Activated B cell treated with CpG ODN at 0.5 μM for 24 hours (primary cell): ENCODE results near the gene ROBO3. TPM values are rescaled to one million over a fixed set of nuclear protein-coding genes. Genes with fewer than 3 reads are reported as not detected.

Experiments used
- ATAC-seq: fragments of 200-7000 bp; cut with Tn5 transposase; one replicate; pipeline ENCODE4 v1.10.0; 2021; ENCODE audit warnings: low read depth, mild to moderate bottlenecking, moderate library complexity
- CTCF ChIA-PET: fragments of 350-600 bp; sonication (Branson Sonifier 250); formaldehyde crosslinking; loops from one replicate; lab custom pipeline; 2021; ENCODE audit warnings: antibody characterized with exemption; lab: Charles Lee
- POLR2A ChIA-PET: fragments of 350-600 bp; sonication (Branson Sonifier 250); formaldehyde crosslinking; loops from one replicate; lab custom pipeline; 2021; ENCODE audit warnings: antibody characterized with exemption; lab: Charles Lee
- DNase-seq: peaks from one replicate; pipeline ENCODE4 v3.0.0; 2022
- H3K27ac Mint-ChIP-seq: one replicate; pipeline ENCODE4 v1.8.0; 2020; ENCODE audit warnings: mixed read lengths
- H3K27me3 Mint-ChIP-seq: one replicate; pipeline ENCODE4 v1.8.0; 2021; ENCODE audit warnings: mixed read lengths
- H3K36me3 Mint-ChIP-seq: one replicate; pipeline ENCODE4 v1.8.0; 2021; ENCODE audit warnings: low read depth, mixed read lengths
- H3K4me1 Mint-ChIP-seq: one replicate; pipeline ENCODE4 v1.8.0; 2021; ENCODE audit warnings: mixed read lengths
- H3K4me3 Mint-ChIP-seq: one replicate; pipeline ENCODE4 v1.8.0; 2020; ENCODE audit warnings: mild to moderate bottlenecking, mixed read lengths
- H3K9me3 Mint-ChIP-seq: one replicate; pipeline ENCODE4 v1.8.0; 2020; ENCODE audit warnings: mixed read lengths
- CTCF ChIP-seq: fragments of 200-600 bp; IDR thresholded peaks from one replicate; pipeline ENCODE4 v1.8.0; 2022; ENCODE audit warnings: antibody characterized with exemption, mild to moderate bottlenecking
- intact Hi-C: fragments of 100-400 bp; cut with micrococcal nuclease; formaldehyde crosslinking; loops from one replicate; pipeline ENCODE4 v1.15.1; 2024
- total RNA-seq: library from RNA; stranded (reverse); gene quantifications from 2 replicates; pipeline ENCODE4 v1.2.3, GENCODE V29; 2022

Gene ROBO3
- total RNA-seq, 1 donor from 2014 or later, result 1.5 TPM

GRCh38 chr11:124898711-124899110 is 33.5 kb downstream of the ROBO3 start:
- no peak overlapping the region for H3K4me3 Mint-ChIP-seq
- ChIA-PET CTCF (interaction anchor here (0.6 kb wide), 1 partner anchor 255 kb away, joined by 3 read pairs; no protein-coding TSS in a partner anchor), POLR2A (no interaction called here)
- H3K27ac Mint-ChIP-seq, result no peak overlapping the region
- no peaks in the 10 kb centered on the region for H3K36me3 Mint-ChIP-seq
- TF ChIP-seq CTCF, result no peak
- H3K4me1 Mint-ChIP-seq, result no peaks in the 10 kb centered on the region
- no peaks in the 10 kb centered on the region for H3K9me3 Mint-ChIP-seq
- peaks cover 24% of the 10 kb centered on the region for H3K27me3 Mint-ChIP-seq
- DNase-seq, result no peak
- ATAC-seq, result no peak
- intact Hi-C loops, result no loop called here

GRCh38 chr11:124899383-124900145 is 34.3 kb downstream of the ROBO3 start:
- H3K4me1 Mint-ChIP-seq, result no peaks in the 10 kb centered on the region
- DNase-seq (no peak), ATAC-seq (no peak)
- no peaks in the 10 kb centered on the region for H3K9me3 Mint-ChIP-seq
- H3K4me3 Mint-ChIP-seq, result no peak overlapping the region
- no peak for TF ChIP-seq CTCF
- no peaks in the 10 kb centered on the region for H3K36me3 Mint-ChIP-seq
- ChIA-PET CTCF (no interaction called here), POLR2A (no interaction called here)
- H3K27ac Mint-ChIP-seq, result no peak overlapping the region
- intact Hi-C loops, result no loop called here
- H3K27me3 Mint-ChIP-seq, result peaks cover 25% of the 10 kb centered on the region

GRCh38 chr11:124900464-124900863 is 35.2 kb downstream of the ROBO3 start:
- intact Hi-C loops, result no loop called here
- ATAC-seq (no peak), DNase-seq (no peak)
- Mint-ChIP-seq H3K4me1 (no peaks in the 10 kb centered on the region), H3K27ac (no peak overlapping the region), H3K9me3 (peaks cover 3% of the 10 kb centered on the region), H3K4me3 (no peak overlapping the region), H3K36me3 (no peaks in the 10 kb centered on the region), H3K27me3 (peaks cover 27% of the 10 kb centered on the region)
- ChIA-PET CTCF (no interaction called here), POLR2A (no interaction called here)
- no peak for TF ChIP-seq CTCF

GRCh38 chr11:124902616-124903015 is 37.4 kb downstream of the ROBO3 start:
- TF ChIP-seq CTCF, result no peak
- no peaks in the 10 kb centered on the region for H3K4me1 Mint-ChIP-seq
- ChIA-PET POLR2A (no interaction called here), CTCF (interaction anchor here (1.1 kb wide), 1 partner anchor 239 kb away, joined by 3 read pairs; no protein-coding TSS in a partner anchor)
- no peak for ATAC-seq
- H3K36me3 Mint-ChIP-seq, result no peaks in the 10 kb centered on the region
- H3K27me3 Mint-ChIP-seq, result peaks cover 30% of the 10 kb centered on the region
- H3K27ac Mint-ChIP-seq, result no peak overlapping the region
- H3K9me3 Mint-ChIP-seq, result peaks cover 5% of the 10 kb centered on the region
- intact Hi-C loops, result no loop called here
- no peak for DNase-seq
- no peak overlapping the region for H3K4me3 Mint-ChIP-seq

GRCh38 chr11:124915541-124916369 is 50.5 kb downstream of the ROBO3 start:
- ATAC-seq, result no peak
- POLR2A ChIA-PET, result no interaction called here

More at GRCh38 chr11:124915541-124916369, 50.5 kb downstream of the ROBO3 start:
- CTCF ChIA-PET, result no interaction called here
- Mint-ChIP-seq H3K36me3 (peaks cover 5% of the 10 kb centered on the region), H3K27ac (no peak overlapping the region), H3K4me1 (peaks cover 3% of the 10 kb centered on the region), H3K4me3 (no peak overlapping the region), H3K27me3 (peaks cover 33% of the 10 kb centered on the region), H3K9me3 (peaks cover 8% of the 10 kb centered on the region)
- intact Hi-C loops, result no loop called here
- DNase-seq, result no peak
- TF ChIP-seq CTCF, result no peak
